ENCODE results near the gene ASPSCR1. TPM values are rescaled to one million over a fixed set of nuclear protein-coding genes. Genes with fewer than 3 reads are reported as not detected.

ASPSCR1 gene
- total and polyA plus RNA-seq, 9 of the 15 experiments (the other 6 are each of a cell fraction or from before 2014, with no cell fraction given): 0.90 to 36.9 (median 11.6) TPM

DNA sequence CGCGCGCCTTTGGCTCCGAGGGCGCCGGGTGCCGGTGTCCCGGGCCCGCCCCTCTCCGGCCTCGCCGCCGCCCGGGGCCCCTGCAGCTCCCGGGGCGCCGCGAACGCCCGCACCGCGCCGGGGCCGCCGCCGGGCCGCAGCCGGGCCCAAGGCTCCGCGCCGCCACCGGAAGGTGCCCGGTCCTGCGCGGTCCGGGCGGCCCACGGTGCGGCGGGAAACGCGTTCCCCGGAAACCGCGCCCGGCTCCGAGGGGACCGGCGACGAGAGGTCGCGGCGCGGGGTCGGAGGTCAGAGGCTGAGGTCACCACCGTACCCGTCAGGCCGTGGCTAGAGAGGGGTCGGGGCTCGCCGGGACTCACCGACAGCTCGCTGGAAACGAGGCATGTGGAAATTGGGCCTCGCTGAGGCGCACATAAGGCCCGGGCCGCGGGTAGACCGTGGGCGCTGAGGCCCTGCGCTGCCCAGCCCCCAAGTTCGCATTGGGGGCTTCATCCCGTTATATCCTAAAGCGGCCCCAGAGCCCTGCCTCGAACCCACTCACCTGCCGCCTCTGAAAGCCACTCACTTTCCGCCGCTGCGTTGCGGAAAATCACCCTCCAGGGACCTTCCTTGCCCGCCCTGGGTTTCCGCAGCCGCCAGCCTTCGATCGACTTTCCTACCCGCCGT lies 88.3 kb downstream of the ASPSCR1 start, which contains the start of gene DUS1L (continued):
- TF ChIP-seq, protein P1, sequence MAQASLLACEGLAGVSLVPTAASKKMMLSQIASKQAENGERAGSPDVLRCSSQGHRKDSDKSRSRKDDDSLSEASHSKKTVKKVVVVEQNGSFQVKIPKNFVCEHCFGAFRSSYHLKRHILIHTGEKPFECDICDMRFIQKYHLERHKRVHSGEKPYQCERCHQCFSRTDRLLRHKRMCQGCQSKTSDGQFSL (CRISPR knock-in tag; IDR thresholded peaks at IDR 0.05): peak; percentile 72; the same call in 1 of the 2 replicates
- TF ChIP-seq, protein P1 (tag; IDR thresholded peaks at IDR 0.05): no peak
- peak; percentile 79 for TF ChIP-seq ZNF766 (CRISPR knock-in tag; conservative IDR thresholded peaks at IDR 0.05)
- no peak for TF ChIP-seq ZNF274 (IDR thresholded peaks at IDR 0.05; ENCODE audit: borderline replicate concordance, low read depth, low read length)
- TF ChIP-seq, protein P2, sequence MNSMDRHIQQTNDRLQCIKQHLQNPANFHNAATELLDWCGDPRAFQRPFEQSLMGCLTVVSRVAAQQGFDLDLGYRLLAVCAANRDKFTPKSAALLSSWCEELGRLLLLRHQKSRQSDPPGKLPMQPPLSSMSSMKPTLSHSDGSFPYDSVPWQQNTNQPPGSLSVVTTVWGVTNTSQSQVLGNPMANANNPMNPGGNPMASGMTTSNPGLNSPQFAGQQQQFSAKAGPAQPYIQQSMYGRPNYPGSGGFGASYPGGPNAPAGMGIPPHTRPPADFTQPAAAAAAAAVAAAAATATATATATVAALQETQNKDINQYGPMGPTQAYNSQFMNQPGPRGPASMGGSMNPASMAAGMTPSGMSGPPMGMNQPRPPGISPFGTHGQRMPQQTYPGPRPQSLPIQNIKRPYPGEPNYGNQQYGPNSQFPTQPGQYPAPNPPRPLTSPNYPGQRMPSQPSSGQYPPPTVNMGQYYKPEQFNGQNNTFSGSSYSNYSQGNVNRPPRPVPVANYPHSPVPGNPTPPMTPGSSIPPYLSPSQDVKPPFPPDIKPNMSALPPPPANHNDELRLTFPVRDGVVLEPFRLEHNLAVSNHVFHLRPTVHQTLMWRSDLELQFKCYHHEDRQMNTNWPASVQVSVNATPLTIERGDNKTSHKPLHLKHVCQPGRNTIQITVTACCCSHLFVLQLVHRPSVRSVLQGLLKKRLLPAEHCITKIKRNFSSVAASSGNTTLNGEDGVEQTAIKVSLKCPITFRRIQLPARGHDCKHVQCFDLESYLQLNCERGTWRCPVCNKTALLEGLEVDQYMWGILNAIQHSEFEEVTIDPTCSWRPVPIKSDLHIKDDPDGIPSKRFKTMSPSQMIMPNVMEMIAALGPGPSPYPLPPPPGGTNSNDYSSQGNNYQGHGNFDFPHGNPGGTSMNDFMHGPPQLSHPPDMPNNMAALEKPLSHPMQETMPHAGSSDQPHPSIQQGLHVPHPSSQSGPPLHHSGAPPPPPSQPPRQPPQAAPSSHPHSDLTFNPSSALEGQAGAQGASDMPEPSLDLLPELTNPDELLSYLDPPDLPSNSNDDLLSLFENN (IDR thresholded peaks at IDR 0.05; ENCODE audit: low read depth in 2 of 2, low read length in 2 of 2): 0 out of 4 replicates have a peak, but pooled peaks of 1 of the 2 experiments have one; percentile 22
- no peak for TF ChIP-seq ZC3H4 (CRISPR knock-in tag; IDR thresholded peaks at IDR 0.05; ENCODE audit: borderline replicate concordance)
- no peak for TF ChIP-seq BDP1 (IDR thresholded peaks at IDR 0.05; ENCODE audit: insufficient read depth, insufficient read length)
- no peak for TF ChIP-seq ZNF354B (CRISPR knock-in tag; IDR thresholded peaks at IDR 0.05)
- TF ChIP-seq, protein P3, sequence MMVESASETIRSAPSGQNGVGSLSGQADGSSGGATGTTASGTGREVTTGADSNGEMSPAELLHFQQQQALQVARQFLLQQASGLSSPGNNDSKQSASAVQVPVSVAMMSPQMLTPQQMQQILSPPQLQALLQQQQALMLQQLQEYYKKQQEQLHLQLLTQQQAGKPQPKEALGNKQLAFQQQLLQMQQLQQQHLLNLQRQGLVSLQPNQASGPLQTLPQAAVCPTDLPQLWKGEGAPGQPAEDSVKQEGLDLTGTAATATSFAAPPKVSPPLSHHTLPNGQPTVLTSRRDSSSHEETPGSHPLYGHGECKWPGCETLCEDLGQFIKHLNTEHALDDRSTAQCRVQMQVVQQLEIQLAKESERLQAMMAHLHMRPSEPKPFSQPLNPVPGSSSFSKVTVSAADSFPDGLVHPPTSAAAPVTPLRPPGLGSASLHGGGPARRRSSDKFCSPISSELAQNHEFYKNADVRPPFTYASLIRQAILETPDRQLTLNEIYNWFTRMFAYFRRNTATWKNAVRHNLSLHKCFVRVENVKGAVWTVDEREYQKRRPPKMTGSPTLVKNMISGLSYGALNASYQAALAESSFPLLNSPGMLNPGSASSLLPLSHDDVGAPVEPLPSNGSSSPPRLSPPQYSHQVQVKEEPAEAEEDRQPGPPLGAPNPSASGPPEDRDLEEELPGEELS (CRISPR knock-in tag; IDR thresholded peaks at IDR 0.05; ENCODE audit: borderline replicate concordance): no peak
- TF ChIP-seq HNRNPL (IDR thresholded peaks at IDR 0.05; ENCODE audit: low read depth, low read length): peak; percentile 80; the same call in 1 of the 2 replicates
- TF ChIP-seq, protein P4, sequence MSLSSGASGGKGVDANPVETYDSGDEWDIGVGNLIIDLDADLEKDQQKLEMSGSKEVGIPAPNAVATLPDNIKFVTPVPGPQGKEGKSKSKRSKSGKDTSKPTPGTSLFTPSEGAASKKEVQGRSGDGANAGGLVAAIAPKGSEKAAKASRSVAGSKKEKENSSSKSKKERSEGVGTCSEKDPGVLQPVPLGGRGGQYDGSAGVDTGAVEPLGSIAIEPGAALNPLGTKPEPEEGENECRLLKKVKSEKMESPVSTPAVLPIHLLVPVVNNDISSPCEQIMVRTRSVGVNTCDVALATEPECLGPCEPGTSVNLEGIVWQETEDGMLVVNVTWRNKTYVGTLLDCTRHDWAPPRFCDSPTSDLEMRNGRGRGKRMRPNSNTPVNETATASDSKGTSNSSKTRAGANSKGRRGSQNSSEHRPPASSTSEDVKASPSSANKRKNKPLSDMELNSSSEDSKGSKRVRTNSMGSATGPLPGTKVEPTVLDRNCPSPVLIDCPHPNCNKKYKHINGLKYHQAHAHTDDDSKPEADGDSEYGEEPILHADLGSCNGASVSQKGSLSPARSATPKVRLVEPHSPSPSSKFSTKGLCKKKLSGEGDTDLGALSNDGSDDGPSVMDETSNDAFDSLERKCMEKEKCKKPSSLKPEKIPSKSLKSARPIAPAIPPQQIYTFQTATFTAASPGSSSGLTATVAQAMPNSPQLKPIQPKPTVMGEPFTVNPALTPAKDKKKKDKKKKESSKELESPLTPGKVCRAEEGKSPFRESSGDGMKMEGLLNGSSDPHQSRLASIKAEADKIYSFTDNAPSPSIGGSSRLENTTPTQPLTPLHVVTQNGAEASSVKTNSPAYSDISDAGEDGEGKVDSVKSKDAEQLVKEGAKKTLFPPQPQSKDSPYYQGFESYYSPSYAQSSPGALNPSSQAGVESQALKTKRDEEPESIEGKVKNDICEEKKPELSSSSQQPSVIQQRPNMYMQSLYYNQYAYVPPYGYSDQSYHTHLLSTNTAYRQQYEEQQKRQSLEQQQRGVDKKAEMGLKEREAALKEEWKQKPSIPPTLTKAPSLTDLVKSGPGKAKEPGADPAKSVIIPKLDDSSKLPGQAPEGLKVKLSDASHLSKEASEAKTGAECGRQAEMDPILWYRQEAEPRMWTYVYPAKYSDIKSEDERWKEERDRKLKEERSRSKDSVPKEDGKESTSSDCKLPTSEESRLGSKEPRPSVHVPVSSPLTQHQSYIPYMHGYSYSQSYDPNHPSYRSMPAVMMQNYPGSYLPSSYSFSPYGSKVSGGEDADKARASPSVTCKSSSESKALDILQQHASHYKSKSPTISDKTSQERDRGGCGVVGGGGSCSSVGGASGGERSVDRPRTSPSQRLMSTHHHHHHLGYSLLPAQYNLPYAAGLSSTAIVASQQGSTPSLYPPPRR (CRISPR knock-in tag; IDR thresholded peaks at IDR 0.05; ENCODE audit: borderline replicate concordance): no peak
- TF ChIP-seq, protein P5, sequence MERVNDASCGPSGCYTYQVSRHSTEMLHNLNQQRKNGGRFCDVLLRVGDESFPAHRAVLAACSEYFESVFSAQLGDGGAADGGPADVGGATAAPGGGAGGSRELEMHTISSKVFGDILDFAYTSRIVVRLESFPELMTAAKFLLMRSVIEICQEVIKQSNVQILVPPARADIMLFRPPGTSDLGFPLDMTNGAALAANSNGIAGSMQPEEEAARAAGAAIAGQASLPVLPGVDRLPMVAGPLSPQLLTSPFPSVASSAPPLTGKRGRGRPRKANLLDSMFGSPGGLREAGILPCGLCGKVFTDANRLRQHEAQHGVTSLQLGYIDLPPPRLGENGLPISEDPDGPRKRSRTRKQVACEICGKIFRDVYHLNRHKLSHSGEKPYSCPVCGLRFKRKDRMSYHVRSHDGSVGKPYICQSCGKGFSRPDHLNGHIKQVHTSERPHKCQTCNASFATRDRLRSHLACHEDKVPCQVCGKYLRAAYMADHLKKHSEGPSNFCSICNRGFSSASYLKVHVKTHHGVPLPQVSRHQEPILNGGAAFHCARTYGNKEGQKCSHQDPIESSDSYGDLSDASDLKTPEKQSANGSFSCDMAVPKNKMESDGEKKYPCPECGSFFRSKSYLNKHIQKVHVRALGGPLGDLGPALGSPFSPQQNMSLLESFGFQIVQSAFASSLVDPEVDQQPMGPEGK (CRISPR knock-in tag; IDR thresholded peaks at IDR 0.05; ENCODE audit: borderline replicate concordance): no peak

Measured in K562 (cell line).